ENCODE measurements around the gene BIRC6. TPM values are rescaled to one million over a fixed set of nuclear protein-coding genes. Genes with fewer than 3 reads are reported as not detected.

BIRC6 gene
- total and polyA plus RNA-seq, 4 donors = 3.6 to 137 (median 61.9) TPM

GRCh38 chr2:32562906-32563305 is 206.1 kb downstream of the BIRC6 start:
- intact Hi-C loops (cut with DNase I) = no loop called here
- 92 to 96% methylated on average over 4 of the region's 4 CpGs for WGBS, 2 donors
- no peak for DNase-seq
- no peaks in the 10 kb centered on the region for H3K27me3 ChIP-seq (ENCODE audit: control insufficient read depth in 1 of 2, insufficient read depth in 2 of 2, low read length in 1 of 2)
- ATAC-seq (ENCODE audit: low FRiP score) = no peak
- no peak overlapping the region for H3K4me3 ChIP-seq (ENCODE audit: low read length in 2 of 2)
- peaks cover 0 to 2% of the 10 kb centered on the region in 2 donors for H3K36me3 ChIP-seq (ENCODE audit: control insufficient read depth in 1 of 2, insufficient read depth in 2 of 2, low read length in 1 of 2)
- peaks cover 2% of the 10 kb centered on the region for H3K9me3 ChIP-seq (ENCODE audit: control insufficient read depth, low read length)
- H3K4me1 ChIP-seq (ENCODE audit: control insufficient read depth in 1 of 2, insufficient read depth in 2 of 2, low read length in 2 of 2) = no peaks in the 10 kb centered on the region
- H3K27ac ChIP-seq (ENCODE audit: low read depth in 1 of 2, low read length in 2 of 2) = no peak overlapping the region

DNA sequence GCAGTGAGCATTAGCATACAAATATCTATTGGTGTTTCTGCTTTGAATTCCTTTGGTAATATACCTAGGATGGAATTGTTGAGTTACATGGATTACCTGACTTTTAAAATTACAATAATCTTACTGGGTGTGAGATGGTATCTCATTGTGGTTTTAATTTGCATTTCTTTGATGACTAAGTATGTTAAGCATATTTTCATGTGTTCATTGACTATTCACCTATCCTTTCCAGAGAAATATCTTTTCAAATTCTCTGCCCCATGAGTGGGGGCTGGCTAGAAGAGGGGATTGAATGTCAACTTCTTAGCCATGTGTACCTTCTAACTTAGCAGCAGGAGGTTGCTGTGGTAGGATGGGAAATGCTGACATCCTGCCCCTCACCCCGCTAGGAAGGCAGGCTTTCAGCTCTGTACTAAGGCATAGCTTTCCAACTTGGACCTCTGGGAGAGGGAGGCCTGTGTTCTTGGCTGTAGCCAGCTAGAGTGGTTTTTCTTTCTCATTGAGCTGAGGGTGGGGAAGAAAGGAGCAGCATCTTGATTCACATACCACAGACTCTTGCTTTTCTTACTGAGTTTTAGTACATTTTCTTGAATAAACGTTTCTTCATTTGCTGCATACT is 207.7 kb downstream of the BIRC6 start:
- H3K4me3 ChIP-seq (ENCODE audit: low read length in 2 of 2) = no peak overlapping the region
- intact Hi-C loops (cut with DNase I) = no loop called here
- H3K9me3 ChIP-seq (ENCODE audit: control insufficient read depth, low read length) = peaks cover 2% of the 10 kb centered on the region
- ATAC-seq (ENCODE audit: low FRiP score) (no peak), DNase-seq (no peak)
- WGBS, 2 donors = 55 to 60% methylated on average over 2 of the region's 2 CpGs
- H3K36me3 ChIP-seq (ENCODE audit: control insufficient read depth in 1 of 2, insufficient read depth in 2 of 2, low read length in 1 of 2) = peaks cover 0 to 2% of the 10 kb centered on the region in 2 donors
- no peak overlapping the region for H3K27ac ChIP-seq (ENCODE audit: low read depth in 1 of 2, low read length in 2 of 2)
- H3K4me1 ChIP-seq (ENCODE audit: control insufficient read depth in 1 of 2, insufficient read depth in 2 of 2, low read length in 2 of 2) = no peaks in the 10 kb centered on the region
- H3K27me3 ChIP-seq (ENCODE audit: control insufficient read depth in 1 of 2, insufficient read depth in 2 of 2, low read length in 1 of 2) = no peaks in the 10 kb centered on the region

- no peak overlapping the region for H3K4me3 ChIP-seq (ENCODE audit: low read length in 2 of 2)
- ATAC-seq (ENCODE audit: low FRiP score) (no peak), DNase-seq (no peak)
- H3K27ac ChIP-seq (ENCODE audit: low read depth in 1 of 2, low read length in 2 of 2) = no peak overlapping the region
- H3K27me3 ChIP-seq (ENCODE audit: control insufficient read depth in 1 of 2, insufficient read depth in 2 of 2, low read length in 1 of 2) = no peaks in the 10 kb centered on the region
- 94 to 97% methylated on average over 1 of the region's 1 CpG for WGBS, 2 donors
- no peaks in the 10 kb centered on the region for H3K4me1 ChIP-seq (ENCODE audit: control insufficient read depth in 1 of 2, insufficient read depth in 2 of 2, low read length in 2 of 2)
- H3K9me3 ChIP-seq (ENCODE audit: control insufficient read depth, low read length) = peaks cover 2% of the 10 kb centered on the region
- intact Hi-C loops (cut with DNase I) = no loop called here
- H3K36me3 ChIP-seq (ENCODE audit: control insufficient read depth in 1 of 2, insufficient read depth in 2 of 2, low read length in 1 of 2) = peaks cover 0 to 2% of the 10 kb centered on the region in 2 donors
Measured at GRCh38 chr2:32565902-32566301, 209.1 kb downstream of the BIRC6 start.

DNA sequence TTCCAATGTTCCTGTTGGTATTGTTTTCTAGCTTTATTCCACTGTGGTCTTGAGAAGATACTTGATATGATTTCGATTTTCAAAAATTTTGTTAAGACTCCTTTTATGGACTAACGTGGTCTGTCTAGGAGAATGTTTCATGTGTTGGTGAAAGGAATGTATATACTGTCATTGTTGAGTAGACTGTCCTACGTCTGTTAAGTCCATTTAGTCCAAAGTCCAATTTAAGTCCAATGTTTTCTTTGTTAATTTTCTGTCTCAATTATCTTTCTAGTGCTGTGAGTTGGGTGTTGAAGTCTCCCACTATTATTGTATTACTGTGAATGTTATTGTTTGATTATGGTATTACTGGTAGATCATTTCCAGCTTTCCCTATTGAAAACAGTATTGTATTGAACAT is 215.2 kb downstream of the BIRC6 start:
- Histone ChIP-seq H3K27me3 (ENCODE audit: control insufficient read depth in 1 of 2, insufficient read depth in 2 of 2, low read length in 1 of 2) (no peaks in the 10 kb centered on the region), H3K9me3 (ENCODE audit: control insufficient read depth, low read length) (no peaks in the 10 kb centered on the region), H3K36me3 (ENCODE audit: control insufficient read depth in 1 of 2, insufficient read depth in 2 of 2, low read length in 1 of 2) (peaks cover 0 to 2% of the 10 kb centered on the region in 2 donors), H3K27ac (ENCODE audit: low read depth in 1 of 2, low read length in 2 of 2) (no peak overlapping the region), H3K4me1 (ENCODE audit: control insufficient read depth in 1 of 2, insufficient read depth in 2 of 2, low read length in 2 of 2) (no peaks in the 10 kb centered on the region), H3K4me3 (ENCODE audit: low read length in 2 of 2) (no peak overlapping the region)
- 88 to 91% methylated on average over 3 of the region's 3 CpGs for WGBS, 2 donors
- ATAC-seq (ENCODE audit: low FRiP score) = no peak
- no peak for DNase-seq
- intact Hi-C loops (cut with DNase I) = no loop called here

GRCh38 chr2:32572737-32573136 is 215.9 kb downstream of the BIRC6 start:
- no peaks in the 10 kb centered on the region for H3K4me1 ChIP-seq (ENCODE audit: control insufficient read depth in 1 of 2, insufficient read depth in 2 of 2, low read length in 2 of 2)
- H3K36me3 ChIP-seq (ENCODE audit: control insufficient read depth in 1 of 2, insufficient read depth in 2 of 2, low read length in 1 of 2) = peaks cover 0 to 2% of the 10 kb centered on the region in 2 donors
- H3K4me3 ChIP-seq (ENCODE audit: low read length in 2 of 2) = no peak overlapping the region
- H3K27me3 ChIP-seq (ENCODE audit: control insufficient read depth in 1 of 2, insufficient read depth in 2 of 2, low read length in 1 of 2) = no peaks in the 10 kb centered on the region
- no peak for ATAC-seq (ENCODE audit: low FRiP score)
- WGBS, 2 donors = 98 to 99% methylated on average over 2 of the region's 2 CpGs
- DNase-seq = no peak
- no peaks in the 10 kb centered on the region for H3K9me3 ChIP-seq (ENCODE audit: control insufficient read depth, low read length)
- intact Hi-C loops (cut with DNase I) = no loop called here
- no peak overlapping the region for H3K27ac ChIP-seq (ENCODE audit: low read depth in 1 of 2, low read length in 2 of 2)

GRCh38 chr2:32591669-32592463 is 235.0 kb downstream of the BIRC6 start:
- intact Hi-C loops (cut with DNase I) = no loop called here
- H3K27me3 ChIP-seq (ENCODE audit: control insufficient read depth in 1 of 2, insufficient read depth in 2 of 2, low read length in 1 of 2) = no peaks in the 10 kb centered on the region
- no peak overlapping the region for H3K4me3 ChIP-seq (ENCODE audit: low read length in 2 of 2)
- no peaks in the 10 kb centered on the region for H3K36me3 ChIP-seq (ENCODE audit: control insufficient read depth in 1 of 2, insufficient read depth in 2 of 2, low read length in 1 of 2)
- H3K4me1 ChIP-seq (ENCODE audit: control insufficient read depth in 1 of 2, insufficient read depth in 2 of 2, low read length in 2 of 2) = no peaks in the 10 kb centered on the region
- no peak overlapping the region for H3K27ac ChIP-seq (ENCODE audit: low read depth in 1 of 2, low read length in 2 of 2)
- H3K9me3 ChIP-seq (ENCODE audit: control insufficient read depth, low read length) = no peaks in the 10 kb centered on the region
- WGBS, 2 donors = 70 to 76% methylated on average over 3 of the region's 3 CpGs
- ATAC-seq (ENCODE audit: low FRiP score) (no peak), DNase-seq (no peak)

DNA sequence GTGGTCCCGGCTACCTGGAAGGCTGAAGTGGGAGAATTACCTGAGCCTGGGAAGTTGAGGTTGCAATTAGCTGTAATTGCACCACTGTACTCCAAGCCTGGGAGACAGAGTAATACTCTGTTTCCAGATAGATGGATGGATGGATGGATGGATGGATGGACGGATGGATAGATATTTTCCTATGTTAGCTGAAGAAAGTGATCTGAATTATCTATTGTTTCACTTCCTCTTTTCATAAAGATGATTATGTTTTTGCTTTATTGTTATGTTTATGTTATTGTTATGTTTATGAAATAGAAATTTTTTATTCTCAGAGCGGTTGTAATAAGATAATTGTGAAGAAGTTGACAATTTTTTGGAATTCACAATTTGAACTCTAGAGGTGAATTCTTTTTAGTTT is 237.8 kb downstream of the BIRC6 start:
- H3K27me3 ChIP-seq (ENCODE audit: control insufficient read depth in 1 of 2, insufficient read depth in 2 of 2, low read length in 1 of 2) = no peaks in the 10 kb centered on the region
- WGBS, 2 donors = 88 to 94% methylated on average over 3 of the region's 3 CpGs
- H3K4me1 ChIP-seq (ENCODE audit: control insufficient read depth in 1 of 2, insufficient read depth in 2 of 2, low read length in 2 of 2) = no peaks in the 10 kb centered on the region
- H3K9me3 ChIP-seq (ENCODE audit: control insufficient read depth, low read length) = no peaks in the 10 kb centered on the region
- no peak overlapping the region for H3K4me3 ChIP-seq (ENCODE audit: low read length in 2 of 2)
- no peak overlapping the region for H3K27ac ChIP-seq (ENCODE audit: low read depth in 1 of 2, low read length in 2 of 2)
- DNase-seq (no peak), ATAC-seq (ENCODE audit: low FRiP score) (no peak)
- no peaks in the 10 kb centered on the region for H3K36me3 ChIP-seq (ENCODE audit: control insufficient read depth in 1 of 2, insufficient read depth in 2 of 2, low read length in 1 of 2)
- intact Hi-C loops (cut with DNase I) = no loop called here

GRCh38 chr2:32611366-32611765 is 254.5 kb downstream of the BIRC6 start:
- ATAC-seq (ENCODE audit: low FRiP score) (no peak), DNase-seq (no peak)
- H3K27ac ChIP-seq (ENCODE audit: low read depth in 1 of 2, low read length in 2 of 2) = no peak overlapping the region
- WGBS, 2 donors = 97 to 98% methylated on average over 2 of the region's 2 CpGs
- intact Hi-C loops (cut with DNase I) = no loop called here
- H3K9me3 ChIP-seq (ENCODE audit: control insufficient read depth, low read length) = no peaks in the 10 kb centered on the region
- no peaks in the 10 kb centered on the region for H3K27me3 ChIP-seq (ENCODE audit: control insufficient read depth in 1 of 2, insufficient read depth in 2 of 2, low read length in 1 of 2)
- H3K4me3 ChIP-seq (ENCODE audit: low read length in 2 of 2) = no peak overlapping the region
- H3K4me1 ChIP-seq (ENCODE audit: control insufficient read depth in 1 of 2, insufficient read depth in 2 of 2, low read length in 2 of 2) = no peaks in the 10 kb centered on the region
- H3K36me3 ChIP-seq (ENCODE audit: control insufficient read depth in 1 of 2, insufficient read depth in 2 of 2, low read length in 1 of 2) = peaks cover 2 to 6% of the 10 kb centered on the region in 2 donors

- H3K4me1 ChIP-seq (ENCODE audit: control insufficient read depth in 1 of 2, insufficient read depth in 2 of 2, low read length in 2 of 2) = no peaks in the 10 kb centered on the region
- ATAC-seq (ENCODE audit: low FRiP score) = no peak
- intact Hi-C loops (cut with DNase I) = no loop called here
- no peak overlapping the region for H3K27ac ChIP-seq (ENCODE audit: low read depth in 1 of 2, low read length in 2 of 2)
- H3K27me3 ChIP-seq (ENCODE audit: control insufficient read depth in 1 of 2, insufficient read depth in 2 of 2, low read length in 1 of 2) = no peaks in the 10 kb centered on the region
- 73 to 80% methylated on average over 1 of the region's 1 CpG for WGBS, 2 donors
- no peak overlapping the region for H3K4me3 ChIP-seq (ENCODE audit: low read length in 2 of 2)
- H3K9me3 ChIP-seq (ENCODE audit: control insufficient read depth, low read length) = no peaks in the 10 kb centered on the region
- peaks cover 2 to 6% of the 10 kb centered on the region in 2 donors for H3K36me3 ChIP-seq (ENCODE audit: control insufficient read depth in 1 of 2, insufficient read depth in 2 of 2, low read length in 1 of 2)
- no peak for DNase-seq
Measured at GRCh38 chr2:32611771-32612170, 254.9 kb downstream of the BIRC6 start.

Measured in aorta (tissue), 5 donors.